HepG2 (cell line): Measurements from ENCODE around the gene CEBPA. TPM values are rescaled to one million over a fixed set of nuclear protein-coding genes. Genes with fewer than 3 reads are reported as not detected.
A peak's percentile ranks its signal among the peaks of the same experiment; 100 is the strongest.

ENCODE experiments used
- GATAD1 ChIP-seq: IDR thresholded peaks from 2 replicates; pipeline ENCODE4 v1.6.1; 2016; ENCODE audit warnings: missing genetic modification reagents, missing compliant biosample characterization
- JDP2 ChIP-seq: sonication (generic); formaldehyde crosslinking; IDR thresholded peaks from 2 replicates; pipeline ENCODE4 v1.8.1; 2022; ENCODE audit warnings: missing genetic modification reagents, borderline replicate concordance
- MTF1 ChIP-seq: sonication (generic); formaldehyde crosslinking; IDR thresholded peaks from 2 replicates; pipeline ENCODE4 v1.5.0; 2020; ENCODE audit warnings: missing genetic modification reagents
- PAF1 ChIP-seq: IDR thresholded peaks from 2 replicates; pipeline ENCODE4 v1.6.1; 2016; ENCODE audit warnings: missing genetic modification reagents, missing compliant biosample characterization
- SIX1 ChIP-seq: sonication (generic); formaldehyde crosslinking; IDR thresholded peaks from 2 replicates; pipeline ENCODE4 v1.4.0; 2020; ENCODE audit warnings: missing genetic modification reagents, borderline replicate concordance
- SMARCE1 ChIP-seq: fragments of 450-650 bp; IDR thresholded peaks from 2 replicates; pipeline ENCODE4 v1.6.1; 2017; ENCODE audit warnings: borderline replicate concordance
- SOX5 ChIP-seq: IDR thresholded peaks from 2 replicates; pipeline ENCODE4 v1.6.1; 2016; ENCODE audit warnings: borderline replicate concordance
- WIZ ChIP-seq: sonication (generic); formaldehyde crosslinking; IDR thresholded peaks from 2 replicates; pipeline ENCODE4 v1.5.1; 2020; ENCODE audit warnings: mild to moderate bottlenecking, missing genetic modification reagents
- ZFP36 ChIP-seq: fragments of 150-350 bp; IDR thresholded peaks from 2 replicates; pipeline ENCODE4 v1.6.1; 2018; ENCODE audit warnings: borderline replicate concordance, low read length, low read depth; ENCODE audit not compliant: partially characterized antibody
- ZKSCAN8 ChIP-seq: IDR thresholded peaks from 2 replicates; pipeline ENCODE4 v1.6.1; 2016; ENCODE audit warnings: borderline replicate concordance, missing genetic modification reagents, missing compliant biosample characterization
- ZNF674 ChIP-seq: sonication (generic); formaldehyde crosslinking; IDR thresholded peaks from 2 replicates; pipeline ENCODE4 v1.5.0; 2020; ENCODE audit warnings: low read depth, mild to moderate bottlenecking, missing genetic modification reagents
- ZNF713 ChIP-seq: sonication (generic); formaldehyde crosslinking; IDR thresholded peaks from 2 replicates; pipeline ENCODE4 v1.4.0; 2020; ENCODE audit warnings: mild to moderate bottlenecking, missing genetic modification reagents
- ZNF746 ChIP-seq: sonication (generic); formaldehyde crosslinking; IDR thresholded peaks from 2 replicates; pipeline ENCODE4 v1.8.0; 2022; ENCODE audit warnings: mild to moderate bottlenecking, missing genetic modification reagents
- ZNF761 ChIP-seq: sonication (generic); formaldehyde crosslinking; conservative IDR thresholded peaks from 2 replicates; pipeline ENCODE4 v1.4.0; 2020; ENCODE audit warnings: mild to moderate bottlenecking, missing genetic modification reagents
- ZNF775 ChIP-seq: sonication (generic); formaldehyde crosslinking; IDR thresholded peaks from 2 replicates; pipeline ENCODE4 v1.4.0; 2020; ENCODE audit warnings: missing genetic modification reagents, mild to moderate bottlenecking, moderate library complexity, borderline replicate concordance
- ZNF841 ChIP-seq: sonication (generic); formaldehyde crosslinking; IDR thresholded peaks from 2 replicates; pipeline ENCODE4 v1.8.1; 2023; ENCODE audit warnings: missing genetic modification reagents, borderline replicate concordance
- ZSCAN25 ChIP-seq: sonication (generic); formaldehyde crosslinking; IDR thresholded peaks from 2 replicates; pipeline ENCODE4 v1.8.0; 2022; ENCODE audit warnings: mild to moderate bottlenecking, missing genetic modification reagents
- polyA plus RNA-seq, 8 experiments: library from polyadenylated mRNA; depleted of rRNA in 3 of 8; stranded (reverse) in 7 of 8; unstranded in 1 of 8; fragments of >200 nt; fragmentation: Illumina TruSeq in 4 of 8; extraction: Trizol in 4 of 8; gene quantifications; 2 replicates each; pipeline versions ENCODE4 v1.2.1 to v1.2.3, GENCODE V29; 2011 to 2016; ENCODE audit warnings: low read depth in 4 of 8, missing spikeins in 1 of 8, mixed read lengths in 1 of 8; ENCODE audit not compliant: insufficient read depth in 1 of 8
- total RNA-seq, 5 experiments: library from RNA; depleted of rRNA; stranded (reverse); fragments of >200 nt; fragmentation: Illumina TruSeq; extraction: Trizol; gene quantifications; 2 replicates each; pipeline ENCODE4 v1.2.3, GENCODE V29; 2016; ENCODE audit warnings: low read depth in 1 of 5
- TF ChIP-seq, protein P1 (sequence below): sonication (generic); formaldehyde crosslinking; IDR thresholded peaks from 2 replicates; pipeline ENCODE4 v1.5.0; 2020; ENCODE audit warnings: missing genetic modification reagents
- TF ChIP-seq, protein P2 (sequence below): sonication (generic); formaldehyde crosslinking; IDR thresholded peaks from 2 replicates; pipeline ENCODE4 v1.4.0; 2020; ENCODE audit warnings: missing genetic modification reagents
- TF ChIP-seq, protein P3 (sequence below): IDR thresholded peaks from 2 replicates; pipeline ENCODE4 v1.6.1; 2018; ENCODE audit warnings: missing genetic modification reagents, mild to moderate bottlenecking, missing compliant biosample characterization
- TF ChIP-seq, protein P4 (sequence below): sonication (generic); formaldehyde crosslinking; IDR thresholded peaks from 2 replicates; pipeline ENCODE4 v1.5.1; 2020; ENCODE audit warnings: missing genetic modification reagents, mild to moderate bottlenecking, borderline replicate concordance

CEBPA gene
- total and polyA plus RNA-seq, 2 of the 13 experiments (the other 11 are each of a cell fraction or from before 2014, with no cell fraction given): 24.8 to 103 TPM

DNA sequence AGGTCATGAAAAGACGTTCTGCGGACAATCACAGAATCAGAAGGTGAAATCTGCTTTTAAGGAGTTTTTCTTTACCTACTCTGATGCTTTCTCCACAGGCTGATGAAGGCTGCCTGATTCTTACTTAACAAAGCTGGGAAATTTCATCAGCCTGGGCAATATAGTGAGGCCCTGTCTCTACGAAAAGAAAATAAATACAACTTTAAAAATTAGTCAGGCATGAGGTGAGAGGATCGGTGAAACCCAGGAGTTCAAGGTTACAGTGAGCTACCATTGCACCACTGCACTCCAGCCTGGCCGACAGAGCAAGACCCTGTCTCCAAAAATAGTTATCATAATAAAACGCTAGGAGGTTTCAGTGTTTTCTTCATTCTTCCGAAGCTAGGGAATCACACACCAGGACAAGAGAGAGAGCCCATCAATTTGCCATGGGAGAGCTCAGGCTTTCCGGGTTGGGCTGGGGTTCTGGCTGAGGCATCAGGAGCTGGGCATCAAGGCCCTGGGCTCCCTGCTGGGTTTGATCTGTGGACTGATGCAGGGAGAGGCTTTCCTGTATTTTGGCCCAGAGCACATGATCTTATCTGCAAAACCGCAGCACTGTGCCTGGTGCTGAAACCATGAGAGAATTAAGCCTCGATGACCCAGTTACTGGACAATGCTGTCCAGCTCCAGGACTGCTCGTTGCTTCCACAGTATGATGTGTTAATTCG lies 46.1 kb upstream of the CEBPA start (continued):
- TF ChIP-seq SIX1 (CRISPR knock-in tag) (no peak), MTF1 (no peak), ZNF775 (CRISPR knock-in tag) (no peak), JDP2 (CRISPR knock-in tag) (no peak), WIZ (CRISPR knock-in tag) (no peak), ZNF713 (CRISPR knock-in tag) (no peak), ZKSCAN8 (CRISPR knock-in tag) (no peak), ZSCAN25 (CRISPR knock-in tag) (peak; percentile 56), ZNF674 (no peak), ZNF746 (CRISPR knock-in tag) (no peak), ZFP36 (no peak), GATAD1 (no peak), SOX5 (CRISPR knock-in tag) (no peak), ZNF841 (no peak), PAF1 (CRISPR knock-in tag) (no peak), ZNF761 (CRISPR knock-in tag) (no peak), SMARCE1 (no peak)
- TF ChIP-seq, protein P1, sequence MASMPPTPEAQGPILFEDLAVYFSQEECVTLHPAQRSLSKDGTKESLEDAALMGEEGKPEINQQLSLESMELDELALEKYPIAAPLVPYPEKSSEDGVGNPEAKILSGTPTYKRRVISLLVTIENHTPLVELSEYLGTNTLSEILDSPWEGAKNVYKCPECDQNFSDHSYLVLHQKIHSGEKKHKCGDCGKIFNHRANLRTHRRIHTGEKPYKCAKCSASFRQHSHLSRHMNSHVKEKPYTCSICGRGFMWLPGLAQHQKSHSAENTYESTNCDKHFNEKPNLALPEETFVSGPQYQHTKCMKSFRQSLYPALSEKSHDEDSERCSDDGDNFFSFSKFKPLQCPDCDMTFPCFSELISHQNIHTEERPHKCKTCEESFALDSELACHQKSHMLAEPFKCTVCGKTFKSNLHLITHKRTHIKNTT: no peak
- TF ChIP-seq, protein P2, sequence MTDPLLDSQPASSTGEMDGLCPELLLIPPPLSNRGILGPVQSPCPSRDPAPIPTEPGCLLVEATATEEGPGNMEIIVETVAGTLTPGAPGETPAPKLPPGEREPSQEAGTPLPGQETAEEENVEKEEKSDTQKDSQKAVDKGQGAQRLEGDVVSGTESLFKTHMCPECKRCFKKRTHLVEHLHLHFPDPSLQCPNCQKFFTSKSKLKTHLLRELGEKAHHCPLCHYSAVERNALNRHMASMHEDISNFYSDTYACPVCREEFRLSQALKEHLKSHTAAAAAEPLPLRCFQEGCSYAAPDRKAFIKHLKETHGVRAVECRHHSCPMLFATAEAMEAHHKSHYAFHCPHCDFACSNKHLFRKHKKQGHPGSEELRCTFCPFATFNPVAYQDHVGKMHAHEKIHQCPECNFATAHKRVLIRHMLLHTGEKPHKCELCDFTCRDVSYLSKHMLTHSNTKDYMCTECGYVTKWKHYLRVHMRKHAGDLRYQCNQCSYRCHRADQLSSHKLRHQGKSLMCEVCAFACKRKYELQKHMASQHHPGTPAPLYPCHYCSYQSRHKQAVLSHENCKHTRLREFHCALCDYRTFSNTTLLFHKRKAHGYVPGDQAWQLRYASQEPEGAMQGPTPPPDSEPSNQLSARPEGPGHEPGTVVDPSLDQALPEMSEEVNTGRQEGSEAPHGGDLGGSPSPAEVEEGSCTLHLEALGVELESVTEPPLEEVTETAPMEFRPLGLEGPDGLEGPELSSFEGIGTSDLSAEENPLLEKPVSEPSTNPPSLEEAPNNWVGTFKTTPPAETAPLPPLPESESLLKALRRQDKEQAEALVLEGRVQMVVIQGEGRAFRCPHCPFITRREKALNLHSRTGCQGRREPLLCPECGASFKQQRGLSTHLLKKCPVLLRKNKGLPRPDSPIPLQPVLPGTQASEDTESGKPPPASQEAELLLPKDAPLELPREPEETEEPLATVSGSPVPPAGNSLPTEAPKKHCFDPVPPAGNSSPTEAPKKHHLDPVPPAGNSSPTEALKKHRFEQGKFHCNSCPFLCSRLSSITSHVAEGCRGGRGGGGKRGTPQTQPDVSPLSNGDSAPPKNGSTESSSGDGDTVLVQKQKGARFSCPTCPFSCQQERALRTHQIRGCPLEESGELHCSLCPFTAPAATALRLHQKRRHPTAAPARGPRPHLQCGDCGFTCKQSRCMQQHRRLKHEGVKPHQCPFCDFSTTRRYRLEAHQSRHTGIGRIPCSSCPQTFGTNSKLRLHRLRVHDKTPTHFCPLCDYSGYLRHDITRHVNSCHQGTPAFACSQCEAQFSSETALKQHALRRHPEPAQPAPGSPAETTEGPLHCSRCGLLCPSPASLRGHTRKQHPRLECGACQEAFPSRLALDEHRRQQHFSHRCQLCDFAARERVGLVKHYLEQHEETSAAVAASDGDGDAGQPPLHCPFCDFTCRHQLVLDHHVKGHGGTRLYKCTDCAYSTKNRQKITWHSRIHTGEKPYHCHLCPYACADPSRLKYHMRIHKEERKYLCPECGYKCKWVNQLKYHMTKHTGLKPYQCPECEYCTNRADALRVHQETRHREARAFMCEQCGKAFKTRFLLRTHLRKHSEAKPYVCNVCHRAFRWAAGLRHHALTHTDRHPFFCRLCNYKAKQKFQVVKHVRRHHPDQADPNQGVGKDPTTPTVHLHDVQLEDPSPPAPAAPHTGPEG (CRISPR knock-in tag): no peak
- TF ChIP-seq, protein P3, sequence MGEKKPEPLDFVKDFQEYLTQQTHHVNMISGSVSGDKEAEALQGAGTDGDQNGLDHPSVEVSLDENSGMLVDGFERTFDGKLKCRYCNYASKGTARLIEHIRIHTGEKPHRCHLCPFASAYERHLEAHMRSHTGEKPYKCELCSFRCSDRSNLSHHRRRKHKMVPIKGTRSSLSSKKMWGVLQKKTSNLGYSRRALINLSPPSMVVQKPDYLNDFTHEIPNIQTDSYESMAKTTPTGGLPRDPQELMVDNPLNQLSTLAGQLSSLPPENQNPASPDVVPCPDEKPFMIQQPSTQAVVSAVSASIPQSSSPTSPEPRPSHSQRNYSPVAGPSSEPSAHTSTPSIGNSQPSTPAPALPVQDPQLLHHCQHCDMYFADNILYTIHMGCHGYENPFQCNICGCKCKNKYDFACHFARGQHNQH (CRISPR knock-in tag): peak; percentile 28; the same call in 1 of the 2 replicates
- TF ChIP-seq, protein P4, sequence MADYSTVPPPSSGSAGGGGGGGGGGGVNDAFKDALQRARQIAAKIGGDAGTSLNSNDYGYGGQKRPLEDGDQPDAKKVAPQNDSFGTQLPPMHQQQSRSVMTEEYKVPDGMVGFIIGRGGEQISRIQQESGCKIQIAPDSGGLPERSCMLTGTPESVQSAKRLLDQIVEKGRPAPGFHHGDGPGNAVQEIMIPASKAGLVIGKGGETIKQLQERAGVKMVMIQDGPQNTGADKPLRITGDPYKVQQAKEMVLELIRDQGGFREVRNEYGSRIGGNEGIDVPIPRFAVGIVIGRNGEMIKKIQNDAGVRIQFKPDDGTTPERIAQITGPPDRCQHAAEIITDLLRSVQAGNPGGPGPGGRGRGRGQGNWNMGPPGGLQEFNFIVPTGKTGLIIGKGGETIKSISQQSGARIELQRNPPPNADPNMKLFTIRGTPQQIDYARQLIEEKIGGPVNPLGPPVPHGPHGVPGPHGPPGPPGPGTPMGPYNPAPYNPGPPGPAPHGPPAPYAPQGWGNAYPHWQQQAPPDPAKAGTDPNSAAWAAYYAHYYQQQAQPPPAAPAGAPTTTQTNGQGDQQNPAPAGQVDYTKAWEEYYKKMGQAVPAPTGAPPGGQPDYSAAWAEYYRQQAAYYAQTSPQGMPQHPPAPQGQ (CRISPR knock-in tag): no peak
